ENCODE results near the gene XAB2.

XAB2 gene

GRCh38 chr19:7657131-7657751 lies 27.9 kb upstream of the XAB2 start:
- no peaks in the 10 kb centered on the region for H3K36me3 ChIP-seq (ENCODE audit: low read length)
- no peaks in the 10 kb centered on the region for H3K27me3 ChIP-seq (ENCODE audit: low read length)
- H3K4me3 ChIP-seq (ENCODE audit: insufficient read depth, low read length, poor library complexity, severe bottlenecking) = no peak overlapping the region
- H3K4me2 ChIP-seq (ENCODE audit: low read depth, low read length, poor library complexity, severe bottlenecking) = no peak overlapping the region
- no peaks in the 10 kb centered on the region for H4K20me1 ChIP-seq (ENCODE audit: low read depth, low read length)
- no peaks in the 10 kb centered on the region for H3K9me3 ChIP-seq (ENCODE audit: insufficient read depth, low read length)
- TF ChIP-seq CTCF (IDR thresholded peaks at IDR 0.05; ENCODE audit: insufficient read depth, low read length, poor library complexity, severe bottlenecking) = no peak
- TF ChIP-seq EZH2phosphoT487 (conservative IDR thresholded peaks at IDR 0.05; ENCODE audit: low read length) = no peak
- H3K27ac ChIP-seq (ENCODE audit: low read depth, low read length) = no peak overlapping the region
- H3K9me2 ChIP-seq (replicated peaks; ENCODE audit: insufficient read depth, low read length) = no peaks in the 10 kb centered on the region
- H3K9ac ChIP-seq (ENCODE audit: low read length) = no peak overlapping the region
- H3K79me2 ChIP-seq (ENCODE audit: insufficient read depth, low read length) = no peaks in the 10 kb centered on the region
- H3F3A ChIP-seq (ENCODE audit: insufficient read depth) = no peaks in the 10 kb centered on the region
- H2AFZ ChIP-seq (ENCODE audit: low read depth, low read length, severe bottlenecking) = no peak overlapping the region

- Histone ChIP-seq H3K27ac (ENCODE audit: low read depth, low read length) (no peak overlapping the region), H3K4me2 (ENCODE audit: low read depth, low read length, poor library complexity, severe bottlenecking) (no peak overlapping the region), H3K9me2 (replicated peaks; ENCODE audit: insufficient read depth, low read length) (no peaks in the 10 kb centered on the region), H3K9me3 (ENCODE audit: insufficient read depth, low read length) (no peaks in the 10 kb centered on the region), H3K79me2 (ENCODE audit: insufficient read depth, low read length) (no peaks in the 10 kb centered on the region), H3K27me3 (ENCODE audit: low read length) (no peaks in the 10 kb centered on the region), H3K9ac (ENCODE audit: low read length) (no peak overlapping the region), H3K36me3 (ENCODE audit: low read length) (no peaks in the 10 kb centered on the region), H3K4me3 (ENCODE audit: insufficient read depth, low read length, poor library complexity, severe bottlenecking) (no peak overlapping the region), H2AFZ (ENCODE audit: low read depth, low read length, severe bottlenecking) (no peak overlapping the region), H3F3A (ENCODE audit: insufficient read depth) (no peaks in the 10 kb centered on the region), H4K20me1 (ENCODE audit: low read depth, low read length) (no peaks in the 10 kb centered on the region)
- TF ChIP-seq CTCF (IDR thresholded peaks at IDR 0.05; ENCODE audit: insufficient read depth, low read length, poor library complexity, severe bottlenecking) (no peak), EZH2phosphoT487 (conservative IDR thresholded peaks at IDR 0.05; ENCODE audit: low read length) (no peak)
Observed at GRCh38 chr19:7655581-7655980, 26.2 kb upstream of the XAB2 start.

- Histone ChIP-seq H3K4me3 (ENCODE audit: insufficient read depth, low read length, poor library complexity, severe bottlenecking) (no peak overlapping the region), H2AFZ (ENCODE audit: low read depth, low read length, severe bottlenecking) (no peak overlapping the region), H3F3A (ENCODE audit: insufficient read depth) (no peaks in the 10 kb centered on the region), H3K36me3 (ENCODE audit: low read length) (no peaks in the 10 kb centered on the region), H3K9ac (ENCODE audit: low read length) (no peak overlapping the region), H3K4me2 (ENCODE audit: low read depth, low read length, poor library complexity, severe bottlenecking) (no peak overlapping the region), H4K20me1 (ENCODE audit: low read depth, low read length) (no peaks in the 10 kb centered on the region), H3K9me3 (ENCODE audit: insufficient read depth, low read length) (no peaks in the 10 kb centered on the region), H3K9me2 (replicated peaks; ENCODE audit: insufficient read depth, low read length) (no peaks in the 10 kb centered on the region), H3K27ac (ENCODE audit: low read depth, low read length) (no peak overlapping the region), H3K27me3 (ENCODE audit: low read length) (no peaks in the 10 kb centered on the region), H3K79me2 (ENCODE audit: insufficient read depth, low read length) (no peaks in the 10 kb centered on the region)
- no peak for TF ChIP-seq CTCF (IDR thresholded peaks at IDR 0.05; ENCODE audit: insufficient read depth, low read length, poor library complexity, severe bottlenecking)
Observed at GRCh38 chr19:7654401-7654800, 25.1 kb upstream of the XAB2 start.
